HepG2 (cell line): ENCODE measurements around the gene KDM4B. TPM values are rescaled to one million over a fixed set of nuclear protein-coding genes. Genes with fewer than 3 reads are reported as not detected.
A peak's percentile ranks its signal among the peaks of the same experiment; 100 is the strongest.

Source experiments
- ATAC-seq: fragments of 200-7000 bp; cut with Tn5 transposase; 3 replicates; pipeline ENCODE4 v1.9.1; 2020; ENCODE audit warnings: mild to moderate bottlenecking, moderate library complexity
- BruUV-seq: library from RNA; stranded (reverse); fragments of 400-500 nt; replicated peaks from 2 replicates; lab custom pipeline; 2021; lab: Mats Ljungman, UMichigan
- CTCF ChIA-PET: fragments of 300-600 bp; formaldehyde crosslinking; extraction: SDS; loops from one replicate; lab custom pipeline; 2021; ENCODE audit warnings: low total read pairs, inconsistent platforms, low intra/inter-chr PET ratio; lab: Yijun Ruan, JAX
- POLR2A ChIA-PET: fragments of 350-600 bp; sonication (Branson Sonifier 250); formaldehyde crosslinking; loops from one replicate; lab custom pipeline; 2020; ENCODE audit warnings: antibody characterized with exemption, inconsistent platforms; lab: Yijun Ruan, JAX
- DNase-seq: peaks from one replicate; pipeline ENCODE4 v3.0.0-alpha.2; 2015; ENCODE audit warnings: low spot score
- FAIRE-seq: peaks from 3 replicates; lab custom pipeline; 2011; peaks lifted over from hg19 to GRCh38; lab: Jason Lieb, UNC
- H2AFZ ChIP-seq: one replicate; pipeline ENCODE4 v1.6.1; 2011; ENCODE audit warnings: low read length, inconsistent platforms
- H3K27ac ChIP-seq: fragments of 300-600 bp; 3 replicates; pipeline ENCODE4 v1.8.0; 2011; ENCODE audit warnings: mixed run types, mild to moderate bottlenecking, mixed read lengths, low read length, inconsistent platforms; ENCODE audit not compliant: insufficient read depth; ENCODE audit errors: extremely low read length
- H3K27me3 ChIP-seq, 2 experiments: fragments of 200-600 bp in 1 of 2; 2 replicates in 1 of 2; 3 replicates in 1 of 2; pipeline versions ENCODE4 v1.6.0 to v1.8.0; 2011; ENCODE audit warnings: low read length in 2 of 2, mild to moderate bottlenecking in 2 of 2, moderate library complexity in 2 of 2, inconsistent platforms in 1 of 2; ENCODE audit not compliant: insufficient read depth in 2 of 2, control insufficient read depth in 1 of 2
- H3K36me3 ChIP-seq, 2 experiments: fragments of 200-600 bp in 1 of 2; replicated peaks in 1 of 2; 2 replicates in 1 of 2; 3 replicates in 1 of 2; pipeline versions ENCODE4 v1.5.1 to v1.8.0; 2011; ENCODE audit warnings: low read length in 2 of 2, inconsistent platforms in 1 of 2; ENCODE audit not compliant: insufficient read depth in 2 of 2, control insufficient read depth in 1 of 2
- H3K4me1 ChIP-seq: 2 replicates; pipeline ENCODE4 v1.5.1; 2012; ENCODE audit warnings: low read length, inconsistent platforms; ENCODE audit not compliant: insufficient read depth
- H3K4me2 ChIP-seq: 2 replicates; pipeline ENCODE4 v1.6.0; 2011; ENCODE audit warnings: low read depth, low read length, inconsistent platforms
- H3K4me3 ChIP-seq, 3 experiments: fragments of 200-600 bp in 1 of 3; sonication (generic), shearing (Covaris generic) in 1 of 3; replicated peaks in 1 of 3; 2 replicates each; pipeline ENCODE4 v1.5.1; 2011 to 2016; ENCODE audit warnings: low read length in 3 of 3, inconsistent platforms in 2 of 3, low read depth in 2 of 3, mild to moderate bottlenecking in 2 of 3, control low read depth in 1 of 3, mixed read lengths in 1 of 3; ENCODE audit not compliant: insufficient read depth in 1 of 3
- H3K79me2 ChIP-seq: one replicate; pipeline ENCODE4 v1.6.1; 2011; ENCODE audit warnings: low read length, inconsistent platforms; ENCODE audit not compliant: insufficient read depth
- H3K9ac ChIP-seq: 2 replicates; pipeline ENCODE4 v1.6.0; 2011; ENCODE audit warnings: mild to moderate bottlenecking, low read depth, low read length, inconsistent platforms; ENCODE audit not compliant: insufficient read depth
- H3K9me3 ChIP-seq: 2 replicates; pipeline ENCODE4 v1.5.1; 2012; ENCODE audit warnings: mild to moderate bottlenecking, low read length
- H4K20me1 ChIP-seq: 2 replicates; pipeline ENCODE4 v1.6.0; 2011; ENCODE audit warnings: inconsistent platforms, mild to moderate bottlenecking, low read length, moderate library complexity; ENCODE audit not compliant: insufficient read depth
- AGO2 ChIP-seq: fragments of 200-400 bp; formaldehyde crosslinking; optimal IDR thresholded peaks from 2 replicates; pipeline ENCODE3; 2017; ENCODE audit warnings: mild to moderate bottlenecking, low read depth, low read length, moderate library complexity
- NFAT5 ChIP-seq: sonication (generic); formaldehyde crosslinking; IDR thresholded peaks from 2 replicates; pipeline ENCODE4 v1.4.0; 2020; ENCODE audit warnings: missing genetic modification reagents
- ZNF138 ChIP-seq: sonication (generic); formaldehyde crosslinking; IDR thresholded peaks from 2 replicates; pipeline ENCODE4 v1.5.0; 2020; ENCODE audit warnings: mild to moderate bottlenecking, low read depth, missing genetic modification reagents
- ZNF282 ChIP-seq: fragments of 450-650 bp; IDR thresholded peaks from 2 replicates; pipeline ENCODE4 v1.6.1; 2018; ENCODE audit not compliant: partially characterized antibody
- WGBS: methylation state at CpG from one replicate; pipeline ENCODE4 v1.1.6; 2017; ENCODE audit warnings: low lambda C conversion rate; 5-methylcytosine and 5-hydroxymethylcytosine counted together
- in situ Hi-C: cut with HindIII; loops from 2 replicates; pipeline ENCODE4 v1.10.0; 2017; ENCODE audit warnings: low pct_unique_long_range_greater_than_20kb; ENCODE audit not compliant: extremely low pct_ligation_motif_present
- intact Hi-C: fragments of 100-400 bp; cut with micrococcal nuclease; formaldehyde crosslinking; loops from one replicate; pipeline ENCODE4 v1.10.0; 2022; ENCODE audit not compliant: unreplicated experiment
- polyA plus RNA-seq, 8 experiments: library from polyadenylated mRNA; depleted of rRNA in 3 of 8; stranded (reverse) in 7 of 8; unstranded in 1 of 8; fragments of >200 nt; fragmentation: Illumina TruSeq in 4 of 8; extraction: Trizol in 4 of 8; gene quantifications; 2 replicates each; pipeline versions ENCODE4 v1.2.1 to v1.2.3, GENCODE V29; 2011 to 2016; ENCODE audit warnings: low read depth in 4 of 8, missing spikeins in 1 of 8, mixed read lengths in 1 of 8; ENCODE audit not compliant: insufficient read depth in 1 of 8
- total RNA-seq, 5 experiments: library from RNA; depleted of rRNA; stranded (reverse); fragments of >200 nt; fragmentation: Illumina TruSeq; extraction: Trizol; gene quantifications; 2 replicates each; pipeline ENCODE4 v1.2.3, GENCODE V29; 2016; ENCODE audit warnings: low read depth in 1 of 5

KDM4B gene
- total and polyA plus RNA-seq, 2 of the 13 experiments (the other 11 are each of a cell fraction or from before 2014, with no cell fraction given) = 4.9 to 14.6 TPM

- in situ Hi-C loops (no loop called here), intact Hi-C loops (no loop called here)
- ATAC-seq (no peak), FAIRE-seq (no peak), DNase-seq (no peak)
- Histone ChIP-seq H3K27me3 (no peaks in the 10 kb centered on the region), H3K4me2 (no peak overlapping the region), H3K4me3 (no peak overlapping the region), H3K4me1 (no peaks in the 10 kb centered on the region), H4K20me1 (no peaks in the 10 kb centered on the region), H2AFZ (no peak overlapping the region), H3K79me2 (no peaks in the 10 kb centered on the region), H3K9ac (no peak overlapping the region), H3K36me3 (peaks cover 17 to 46% of the 10 kb centered on the region in 2 experiments; a peak in 4 of 5 replicates), H3K27ac (no peak overlapping the region), H3K9me3 (no peaks in the 10 kb centered on the region)
- TF ChIP-seq ZNF282 (no peak), AGO2 (peak; percentile 38), ZNF138 (no peak), NFAT5 (CRISPR knock-in tag) (no peak)
- WGBS = 94% methylated on average over 18 of the region's 22 CpGs
- no TSS peak for BruUV-seq
- ChIA-PET CTCF (no interaction called here), POLR2A (no interaction called here)
Measured at GRCh38 chr19:5137114-5137513, 168.2 kb downstream of the KDM4B start.
